WTC11 (cell line): ENCODE measurements around the gene MRPL20. TPM values are rescaled to one million over a fixed set of nuclear protein-coding genes. Genes with fewer than 3 reads are reported as not detected.
"Not testable (repeated sequence)": the region's sequence is repeated elsewhere in the genome, so short reads cannot be mapped to it uniquely, and the experiment has no call there.

ENCODE experiments used
- ATAC-seq: fragments of 200-7000 bp; cut with Tn5 transposase; 2 replicates; pipeline ENCODE4 v1.10.0; 2021; ENCODE audit warnings: mild to moderate bottlenecking, moderate library complexity
- CTCF ChIA-PET: fragments of 300-600 bp; sonication (Branson Sonifier 250); formaldehyde crosslinking; loops from one replicate; lab custom pipeline; 2021; ENCODE audit warnings: antibody characterized with exemption; lab: Charles Lee
- POLR2A ChIA-PET: fragments of 350-600 bp; sonication (Branson Sonifier 250); formaldehyde crosslinking; loops from one replicate; lab custom pipeline; 2021; ENCODE audit warnings: antibody characterized with exemption; lab: Charles Lee
- DNase-seq: peaks from one replicate; pipeline ENCODE4 v3.0.0; 2021; ENCODE audit warnings: low spot score
- H3K27ac Mint-ChIP-seq: 2 replicates; pipeline ENCODE4 v1.8.0; 2021; ENCODE audit warnings: mixed read lengths
- H3K27me3 Mint-ChIP-seq: 2 replicates; pipeline ENCODE4 v1.8.0; 2021; ENCODE audit warnings: low read depth, mild to moderate bottlenecking, moderate library complexity, mixed read lengths
- H3K36me3 Mint-ChIP-seq: 2 replicates; pipeline ENCODE4 v1.8.0; 2021; ENCODE audit warnings: mixed read lengths
- H3K4me1 Mint-ChIP-seq: 2 replicates; pipeline ENCODE4 v1.8.0; 2022; ENCODE audit warnings: mixed read lengths
- H3K4me3 Mint-ChIP-seq: 2 replicates; pipeline ENCODE4 v1.8.0; 2021; ENCODE audit warnings: mild to moderate bottlenecking, moderate library complexity, mixed read lengths
- H3K9me3 Mint-ChIP-seq: 2 replicates; pipeline ENCODE4 v1.8.0; 2021; ENCODE audit warnings: mixed read lengths
- CBFB ChIP-seq: sonication (generic); formaldehyde crosslinking; IDR thresholded peaks from 2 replicates; pipeline ENCODE4 v1.8.1; 2022; ENCODE audit warnings: mild to moderate bottlenecking, low read depth, missing genetic modification reagents
- ESRRA ChIP-seq: sonication (generic); formaldehyde crosslinking; IDR thresholded peaks from 2 replicates; pipeline ENCODE4 v1.8.1; 2022; ENCODE audit warnings: mild to moderate bottlenecking, missing genetic modification reagents, borderline replicate concordance
- FOXK1 ChIP-seq: sonication (generic); formaldehyde crosslinking; IDR thresholded peaks from 2 replicates; pipeline ENCODE4 v1.8.0; 2022; ENCODE audit warnings: mild to moderate bottlenecking, moderate library complexity, missing genetic modification reagents
- NFATC4 ChIP-seq: fragments of 250-450 bp; sonication (Bioruptor Pico); IDR thresholded peaks from 2 replicates; pipeline ENCODE4 v1.9.0; 2021; ENCODE audit warnings: mild to moderate bottlenecking
- NR3C1 ChIP-seq: sonication (generic); formaldehyde crosslinking; conservative IDR thresholded peaks from 2 replicates; pipeline ENCODE4 v1.8.1; 2023; ENCODE audit warnings: low read depth, mild to moderate bottlenecking, missing genetic modification reagents
- RELA ChIP-seq: sonication (generic); formaldehyde crosslinking; IDR thresholded peaks from 2 replicates; pipeline ENCODE4 v1.8.1; 2022; ENCODE audit warnings: missing genetic modification reagents, mild to moderate bottlenecking, borderline replicate concordance
- RORB ChIP-seq: fragments of 250-450 bp; sonication (Bioruptor Pico); IDR thresholded peaks from 2 replicates; pipeline ENCODE4 v1.9.0; 2021; ENCODE audit warnings: mild to moderate bottlenecking
- TEAD1 ChIP-seq: sonication (generic); formaldehyde crosslinking; IDR thresholded peaks from 2 replicates; pipeline ENCODE4 v1.8.0; 2022; ENCODE audit warnings: mild to moderate bottlenecking, missing genetic modification reagents
- TEAD4 ChIP-seq: sonication (generic); formaldehyde crosslinking; IDR thresholded peaks from 2 replicates; pipeline ENCODE4 v1.8.0; 2022; ENCODE audit warnings: mild to moderate bottlenecking, missing genetic modification reagents
- ZNF263 ChIP-seq: sonication (generic); formaldehyde crosslinking; IDR thresholded peaks from 2 replicates; pipeline ENCODE4 v1.8.1; 2022; ENCODE audit warnings: low read depth, mild to moderate bottlenecking, moderate library complexity, missing genetic modification reagents
- ZNF671 ChIP-seq: fragments of 250-450 bp; sonication (Bioruptor Pico); IDR thresholded peaks from 2 replicates; pipeline ENCODE4 v1.8.0; 2021; ENCODE audit warnings: mild to moderate bottlenecking
- total RNA-seq: library from RNA; stranded (reverse); gene quantifications from 3 replicates; pipeline ENCODE4 v1.2.3, GENCODE V29; 2021
- TF ChIP-seq, protein P1 (sequence below): sonication (generic); formaldehyde crosslinking; IDR thresholded peaks from 2 replicates; pipeline ENCODE4 v1.8.1; 2022; ENCODE audit warnings: mild to moderate bottlenecking, missing genetic modification reagents, moderate library complexity, borderline replicate concordance
- TF ChIP-seq, protein P2 (sequence below): fragments of 250-450 bp; sonication (Bioruptor Pico); IDR thresholded peaks from 2 replicates; pipeline ENCODE4 v1.9.0; 2021; ENCODE audit warnings: moderate library complexity, mild to moderate bottlenecking, inconsistent platforms, borderline replicate concordance
- TF ChIP-seq, protein P3 (sequence below): sonication (generic); formaldehyde crosslinking; IDR thresholded peaks from 2 replicates; pipeline ENCODE4 v1.8.1; 2023; ENCODE audit warnings: mild to moderate bottlenecking, missing genetic modification reagents
- TF ChIP-seq, protein P4 (sequence below): sonication (generic); formaldehyde crosslinking; IDR thresholded peaks from 2 replicates; pipeline ENCODE4 v1.8.1; 2022; ENCODE audit warnings: missing genetic modification reagents, borderline replicate concordance

The MRPL20 gene
- total RNA-seq, 1 experiment from 2014 or later = 156 TPM

DNA sequence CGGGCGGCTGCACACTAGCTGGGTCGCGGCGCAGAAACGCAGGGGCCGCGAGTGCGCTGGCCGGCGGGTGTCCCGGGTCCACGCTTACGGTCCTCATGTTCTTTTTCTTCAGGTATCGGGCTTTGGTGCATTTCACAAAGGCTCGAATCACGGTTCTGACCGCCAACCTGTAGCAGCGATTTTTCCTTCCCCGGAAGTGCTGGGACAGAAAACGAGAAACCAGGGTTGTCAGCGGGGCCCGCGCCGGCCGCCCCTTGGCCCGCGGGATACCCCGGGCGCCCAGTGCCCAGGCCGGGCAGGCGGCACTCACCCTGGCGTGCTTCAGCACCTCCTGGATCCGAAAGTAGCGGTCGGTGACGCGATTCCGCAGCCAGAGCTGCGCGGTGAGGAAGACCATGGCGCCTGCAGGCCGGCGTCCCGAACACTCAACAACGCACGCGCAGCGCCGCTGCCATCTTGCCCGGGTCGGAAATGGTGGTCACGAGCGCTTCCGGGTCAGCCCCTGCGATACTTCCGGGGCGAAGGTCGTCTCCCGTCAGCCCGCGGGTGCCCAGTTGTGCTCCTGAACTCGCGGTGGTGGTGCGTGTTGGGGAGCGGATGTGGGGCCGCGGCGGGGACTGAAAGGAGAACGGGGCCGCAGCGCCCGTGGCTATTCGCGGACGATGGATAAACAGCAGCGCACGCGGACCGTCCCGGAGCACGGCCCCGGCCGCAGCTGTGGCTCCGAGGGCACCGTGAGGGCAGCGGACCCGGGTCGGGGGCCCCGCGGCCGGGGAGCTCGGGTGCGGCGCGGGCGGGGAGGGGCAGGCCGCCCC, at the start of gene MRPL20 (continued):
- TF ChIP-seq TEAD4 (peak; percentile 55; the same call in 1 of the 2 replicates), CBFB (CRISPR knock-in tag) (peak; percentile 78; the same call in 1 of the 2 replicates), RORB (CRISPR knock-in tag) (no peak), NR3C1 (CRISPR knock-in tag) (no peak), ZNF671 (CRISPR knock-in tag) (no peak), ESRRA (CRISPR knock-in tag) (peak; percentile 47; the same call in 1 of the 2 replicates), NFATC4 (CRISPR knock-in tag) (no peak), FOXK1 (CRISPR knock-in tag) (peak; percentile 99), RELA (CRISPR knock-in tag) (peak; percentile 61; the same call in 1 of the 2 replicates), TEAD1 (CRISPR knock-in tag) (peak; percentile 97), ZNF263 (no peak)
- TF ChIP-seq, protein P1, sequence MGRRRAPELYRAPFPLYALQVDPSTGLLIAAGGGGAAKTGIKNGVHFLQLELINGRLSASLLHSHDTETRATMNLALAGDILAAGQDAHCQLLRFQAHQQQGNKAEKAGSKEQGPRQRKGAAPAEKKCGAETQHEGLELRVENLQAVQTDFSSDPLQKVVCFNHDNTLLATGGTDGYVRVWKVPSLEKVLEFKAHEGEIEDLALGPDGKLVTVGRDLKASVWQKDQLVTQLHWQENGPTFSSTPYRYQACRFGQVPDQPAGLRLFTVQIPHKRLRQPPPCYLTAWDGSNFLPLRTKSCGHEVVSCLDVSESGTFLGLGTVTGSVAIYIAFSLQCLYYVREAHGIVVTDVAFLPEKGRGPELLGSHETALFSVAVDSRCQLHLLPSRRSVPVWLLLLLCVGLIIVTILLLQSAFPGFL (CRISPR knock-in tag) = no peak
- TF ChIP-seq, protein P2, sequence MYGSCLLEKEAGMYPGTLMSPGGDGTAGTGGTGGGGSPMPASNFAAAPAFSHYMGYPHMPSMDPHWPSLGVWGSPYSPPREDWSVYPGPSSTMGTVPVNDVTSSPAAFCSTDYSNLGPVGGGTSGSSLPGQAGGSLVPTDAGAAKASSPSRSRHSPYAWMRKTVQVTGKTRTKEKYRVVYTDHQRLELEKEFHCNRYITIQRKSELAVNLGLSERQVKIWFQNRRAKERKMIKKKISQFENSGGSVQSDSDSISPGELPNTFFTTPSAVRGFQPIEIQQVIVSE (CRISPR knock-in tag) = no peak
- TF ChIP-seq, protein P3, sequence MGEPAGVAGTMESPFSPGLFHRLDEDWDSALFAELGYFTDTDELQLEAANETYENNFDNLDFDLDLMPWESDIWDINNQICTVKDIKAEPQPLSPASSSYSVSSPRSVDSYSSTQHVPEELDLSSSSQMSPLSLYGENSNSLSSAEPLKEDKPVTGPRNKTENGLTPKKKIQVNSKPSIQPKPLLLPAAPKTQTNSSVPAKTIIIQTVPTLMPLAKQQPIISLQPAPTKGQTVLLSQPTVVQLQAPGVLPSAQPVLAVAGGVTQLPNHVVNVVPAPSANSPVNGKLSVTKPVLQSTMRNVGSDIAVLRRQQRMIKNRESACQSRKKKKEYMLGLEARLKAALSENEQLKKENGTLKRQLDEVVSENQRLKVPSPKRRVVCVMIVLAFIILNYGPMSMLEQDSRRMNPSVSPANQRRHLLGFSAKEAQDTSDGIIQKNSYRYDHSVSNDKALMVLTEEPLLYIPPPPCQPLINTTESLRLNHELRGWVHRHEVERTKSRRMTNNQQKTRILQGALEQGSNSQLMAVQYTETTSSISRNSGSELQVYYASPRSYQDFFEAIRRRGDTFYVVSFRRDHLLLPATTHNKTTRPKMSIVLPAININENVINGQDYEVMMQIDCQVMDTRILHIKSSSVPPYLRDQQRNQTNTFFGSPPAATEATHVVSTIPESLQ (CRISPR knock-in tag) = no peak
- TF ChIP-seq, protein P4, sequence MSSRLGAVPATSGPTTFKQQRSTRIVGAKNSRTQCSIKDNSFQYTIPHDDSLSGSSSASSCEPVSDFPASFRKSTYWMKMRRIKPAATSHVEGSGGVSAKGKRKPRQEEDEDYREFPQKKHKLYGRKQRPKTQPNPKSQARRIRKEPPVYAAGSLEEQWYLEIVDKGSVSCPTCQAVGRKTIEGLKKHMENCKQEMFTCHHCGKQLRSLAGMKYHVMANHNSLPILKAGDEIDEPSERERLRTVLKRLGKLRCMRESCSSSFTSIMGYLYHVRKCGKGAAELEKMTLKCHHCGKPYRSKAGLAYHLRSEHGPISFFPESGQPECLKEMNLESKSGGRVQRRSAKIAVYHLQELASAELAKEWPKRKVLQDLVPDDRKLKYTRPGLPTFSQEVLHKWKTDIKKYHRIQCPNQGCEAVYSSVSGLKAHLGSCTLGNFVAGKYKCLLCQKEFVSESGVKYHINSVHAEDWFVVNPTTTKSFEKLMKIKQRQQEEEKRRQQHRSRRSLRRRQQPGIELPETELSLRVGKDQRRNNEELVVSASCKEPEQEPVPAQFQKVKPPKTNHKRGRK = 0 out of 2 replicates have a peak, but pooled peaks have one; percentile 74

DNA sequence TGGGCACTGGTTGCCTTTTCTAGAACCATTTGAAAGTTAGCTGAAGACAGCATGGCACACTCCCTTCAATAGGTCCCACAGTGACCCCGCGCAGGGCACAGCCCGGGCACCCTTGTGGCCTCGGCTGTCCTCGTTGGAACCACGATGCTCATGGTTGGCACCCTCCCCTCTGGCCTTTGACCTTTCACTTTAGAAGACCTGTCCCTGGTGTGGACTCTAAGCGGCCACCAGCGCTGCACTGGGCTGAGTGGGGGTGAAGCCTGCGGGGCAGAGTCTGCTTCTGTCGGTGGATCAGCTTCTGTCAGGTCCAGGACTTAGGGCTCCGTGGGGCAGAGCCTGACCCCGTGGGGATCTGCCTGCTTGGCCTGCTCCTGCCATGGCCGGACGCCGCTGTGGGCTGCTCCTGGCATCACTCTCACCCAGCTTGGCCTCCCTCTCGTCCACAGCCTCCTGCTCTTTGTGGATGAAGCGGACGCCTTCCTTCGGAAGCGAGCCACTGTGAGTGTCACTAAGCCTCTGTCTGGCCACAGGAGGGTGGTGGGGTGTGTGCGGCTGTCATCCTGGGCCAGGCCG, 49.7 kb upstream of the MRPL20 start:
- H3K27me3 Mint-ChIP-seq, CTCF ChIA-PET, H3K4me1 Mint-ChIP-seq, DNase-seq, H3K9me3 Mint-ChIP-seq, H3K27ac Mint-ChIP-seq, POLR2A ChIA-PET, H3K36me3 Mint-ChIP-seq, ATAC-seq, H3K4me3 Mint-ChIP-seq: not testable (repeated sequence)

DNA sequence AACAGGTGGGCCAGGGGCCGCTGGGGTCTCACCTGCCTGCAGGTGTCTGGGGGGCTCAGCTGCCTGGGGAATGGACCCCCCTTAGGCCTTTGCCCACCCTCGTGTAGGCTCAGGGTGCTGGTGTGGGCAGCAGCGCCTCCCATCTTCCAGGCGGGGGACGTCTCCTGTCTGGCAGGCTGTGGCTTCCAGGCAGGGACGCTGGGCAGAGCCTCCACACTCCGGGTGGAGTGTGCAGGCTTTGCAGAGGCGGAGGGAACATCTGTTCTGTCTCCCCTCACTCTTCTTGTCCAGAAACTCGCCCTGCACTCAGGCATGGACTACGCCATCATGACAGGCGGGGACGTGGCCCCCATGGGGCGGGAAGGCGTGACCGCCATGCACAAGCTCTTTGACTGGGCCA, 48.8 kb upstream of the MRPL20 start:
- CTCF ChIA-PET = interaction anchor here (1.1 kb wide), 1 partner anchor 20 kb away, joined by 4 read pairs; the partner anchor contains the start of gene VWA1
- ATAC-seq, H3K27ac Mint-ChIP-seq, H3K27me3 Mint-ChIP-seq, DNase-seq, POLR2A ChIA-PET, H3K4me1 Mint-ChIP-seq, H3K4me3 Mint-ChIP-seq, H3K9me3 Mint-ChIP-seq, H3K36me3 Mint-ChIP-seq: not testable (repeated sequence)
